Hepatic stellate cell (primary cell): ENCODE data around the gene C12orf56.
"Not testable (repeated sequence)": the region's sequence is repeated elsewhere in the genome, so short reads cannot be mapped to it uniquely, and the experiment has no call there.

Source experiments
- DNase-seq: peaks from one replicate; pipeline ENCODE4 v3.0.0; 2011; ENCODE audit warnings: low spot score

Gene C12orf56

DNA sequence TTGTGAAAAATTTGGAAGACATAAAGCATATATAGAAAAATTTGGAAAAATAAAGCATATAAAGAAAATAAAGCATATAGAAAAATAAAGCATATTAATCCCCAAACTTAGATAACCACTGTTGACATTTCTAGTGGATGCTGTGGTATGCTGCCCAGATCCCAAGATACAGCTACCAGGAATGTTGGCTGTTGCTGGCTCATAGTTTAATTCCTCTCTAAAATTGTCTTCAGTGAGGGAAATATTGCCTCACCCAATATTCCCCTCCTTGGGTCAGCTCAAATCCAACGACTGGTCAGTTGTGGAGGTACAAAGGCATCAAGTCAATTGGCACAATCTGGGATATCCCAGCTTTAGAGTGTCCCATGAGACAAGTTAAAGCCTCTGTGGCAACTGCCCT, 158.4 kb downstream of the C12orf56 start:
- peak; percentile 12 for DNase-seq

DNA sequence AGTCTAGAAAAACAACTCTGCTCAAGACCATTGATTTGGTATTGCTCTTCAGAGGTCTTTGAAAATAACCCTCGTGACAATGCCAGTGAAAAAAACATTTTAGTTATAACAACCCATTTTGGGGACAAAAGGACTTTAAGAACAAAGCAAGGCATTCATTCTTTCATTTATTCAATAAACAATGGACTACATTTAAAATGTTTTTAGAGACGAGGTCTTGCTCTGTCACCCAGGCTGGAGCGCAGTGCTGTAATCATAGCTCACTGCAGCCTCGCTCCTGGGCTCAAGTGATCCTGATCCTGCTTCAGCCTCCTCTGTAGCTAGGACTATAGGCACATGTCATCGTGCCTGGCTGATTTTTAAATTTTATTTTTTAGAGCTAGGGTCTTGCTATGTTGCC, 160.8 kb downstream of the C12orf56 start:
- no peak for DNase-seq

DNA sequence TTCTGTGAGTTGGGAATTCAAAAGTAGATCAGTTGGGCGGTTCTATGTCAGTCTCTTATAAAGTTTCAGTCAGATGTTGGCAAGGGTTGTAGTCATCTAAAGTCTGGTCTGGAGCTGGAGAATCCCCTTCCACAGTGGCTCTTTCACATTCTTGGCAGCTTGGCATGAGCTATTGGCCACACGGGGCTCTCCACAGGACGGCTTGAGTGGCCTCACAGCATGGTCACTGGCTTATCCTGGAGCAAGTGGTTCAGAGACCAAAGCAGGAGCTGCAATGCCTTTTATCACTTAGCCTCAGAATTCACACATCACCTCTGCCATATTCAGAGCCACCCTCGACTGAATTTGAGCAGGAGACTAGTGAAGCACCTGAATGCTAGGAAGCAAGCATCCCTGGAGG, 161.3 kb downstream of the C12orf56 start:
- DNase-seq, result no peak

DNA sequence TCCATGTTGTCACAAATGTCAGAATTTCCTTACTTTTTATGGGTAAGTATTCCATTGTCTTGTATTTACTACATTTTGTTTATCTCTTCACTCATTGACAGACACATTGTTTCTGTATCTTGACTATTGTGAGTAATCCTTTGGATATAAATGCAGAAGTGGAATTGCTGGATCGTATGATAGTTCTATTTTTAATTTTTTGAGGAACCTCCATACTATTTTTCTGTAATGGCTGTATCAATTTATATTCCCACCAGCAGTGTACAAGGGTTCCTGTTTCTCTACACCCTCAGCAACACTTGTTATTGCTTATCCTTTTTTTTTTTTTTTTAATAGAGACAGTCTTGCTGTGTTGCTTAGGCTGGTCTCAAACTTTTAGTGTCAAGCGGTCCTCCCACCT, 164.9 kb downstream of the C12orf56 start:
- no peak for DNase-seq

DNA sequence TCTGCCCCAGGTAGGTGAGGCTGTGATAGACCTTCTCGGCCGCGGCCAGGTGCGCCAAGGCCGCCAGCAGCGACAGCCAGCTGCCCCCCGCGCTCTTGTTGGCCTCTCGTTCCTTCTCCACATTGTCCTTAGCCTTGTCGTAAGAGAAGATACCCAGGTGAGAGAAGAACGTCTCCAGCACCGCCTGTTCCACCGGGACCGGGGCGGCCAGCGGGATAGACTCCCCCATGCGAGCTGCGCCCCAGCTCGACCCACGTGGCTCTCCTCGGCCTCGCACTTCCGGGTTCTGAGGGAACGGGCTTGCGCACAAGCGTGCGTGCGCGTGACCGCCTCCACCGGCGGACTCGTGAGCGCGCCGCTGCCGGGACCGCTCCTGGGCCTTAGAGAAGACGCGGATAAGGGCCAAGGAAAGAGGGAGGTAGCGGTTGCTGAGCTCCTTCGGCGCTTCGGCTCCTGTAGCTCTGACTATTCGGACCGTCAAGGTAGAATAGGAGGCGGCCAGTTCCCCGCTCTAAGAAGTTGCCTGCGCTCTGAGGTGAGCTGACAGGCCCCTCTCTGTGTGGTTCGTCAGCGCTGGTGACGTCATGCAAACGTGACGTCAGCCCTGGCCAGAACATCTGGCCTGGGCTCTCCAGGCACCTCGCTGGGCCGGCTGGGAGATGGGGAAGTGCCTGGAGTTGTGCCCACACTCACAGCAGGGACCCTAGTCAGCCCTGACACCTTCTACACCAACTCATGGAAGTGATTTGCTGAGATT, 168.4 kb downstream of the C12orf56 start, which contains the start of gene KICS2:
Gene KICS2 (minus strand): TSS at position 288 of the 757 bp plus-strand sequence. CDS start 59 bp downstream, at position 229.
- peak; percentile 94 for DNase-seq

DNA sequence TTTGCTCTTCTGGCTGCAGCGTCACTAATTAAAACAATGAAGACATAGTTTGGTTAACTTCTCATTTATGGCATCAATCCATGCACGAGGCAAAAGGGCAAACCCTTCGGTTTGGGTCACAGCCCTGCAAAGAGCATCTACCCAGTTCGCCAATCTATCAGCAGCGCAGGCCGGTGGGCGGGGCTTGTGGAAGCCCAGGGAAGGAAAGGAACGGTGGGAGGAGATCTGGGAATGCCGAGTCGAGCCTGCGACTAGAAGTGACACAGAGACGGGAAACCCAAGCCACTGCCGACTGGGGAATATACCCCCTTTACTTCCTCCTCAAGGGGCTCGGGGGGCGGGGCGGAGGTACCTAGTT, 168.9 kb downstream of the C12orf56 start:
- DNase-seq, result peak; percentile 70

DNA sequence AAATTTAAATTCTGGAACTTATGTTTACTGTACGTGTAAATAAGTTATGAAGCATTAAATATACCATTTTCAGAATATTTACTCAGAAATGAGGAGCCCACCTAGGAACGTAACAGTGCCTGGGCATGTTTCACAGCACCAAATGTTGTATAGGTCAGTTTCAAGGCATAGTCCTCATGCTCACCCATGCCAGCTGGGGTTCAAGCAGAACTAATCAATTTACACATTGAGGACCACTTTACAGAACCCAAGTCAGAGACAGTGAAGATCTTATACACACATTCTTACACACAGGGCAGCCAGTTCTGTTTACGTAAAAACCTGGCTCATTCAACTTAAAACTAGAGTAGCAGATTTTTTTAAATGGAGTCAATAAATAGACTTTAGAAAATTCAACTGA, 170.5 kb downstream of the C12orf56 start:
- DNase-seq, result no peak

DNA sequence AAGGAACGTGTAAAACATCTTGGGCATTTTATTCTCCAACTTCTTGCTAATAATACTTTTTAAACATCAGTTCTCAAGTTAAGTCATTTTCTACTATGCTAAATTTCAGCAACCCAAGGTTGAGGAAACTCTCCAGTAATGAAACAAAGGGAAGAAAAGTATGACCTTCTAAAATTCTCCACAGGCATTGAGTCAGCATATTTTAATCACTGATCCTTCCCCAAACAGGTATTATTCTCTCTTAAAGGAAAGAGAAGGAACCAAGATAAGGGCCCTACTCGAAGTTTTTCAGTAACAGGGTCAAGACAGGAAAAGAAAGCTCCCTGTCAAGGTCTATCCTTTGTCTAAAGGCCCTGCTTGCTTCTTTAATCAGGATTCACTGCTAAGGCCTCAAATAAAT, 171.4 kb downstream of the C12orf56 start:
- no peak for DNase-seq

DNA sequence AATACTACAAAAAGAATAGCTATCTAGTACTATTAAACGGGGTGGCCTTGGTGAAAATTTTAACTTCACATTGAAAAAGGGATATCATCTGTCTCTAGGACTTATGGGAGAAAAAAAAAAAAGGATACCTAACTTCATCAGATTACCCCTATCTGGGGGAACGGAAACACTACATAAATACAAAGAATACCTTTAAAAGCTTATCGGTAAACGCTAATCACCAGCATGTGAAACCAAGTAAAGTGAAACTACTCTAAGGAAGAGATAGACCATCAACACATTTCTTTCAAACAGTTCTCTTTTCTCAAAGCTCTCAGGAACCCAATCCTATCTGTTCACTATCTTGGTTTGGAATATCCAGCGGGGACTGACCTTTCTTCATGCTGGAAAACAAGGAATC, 172.0 kb downstream of the C12orf56 start:
- no peak for DNase-seq

DNA sequence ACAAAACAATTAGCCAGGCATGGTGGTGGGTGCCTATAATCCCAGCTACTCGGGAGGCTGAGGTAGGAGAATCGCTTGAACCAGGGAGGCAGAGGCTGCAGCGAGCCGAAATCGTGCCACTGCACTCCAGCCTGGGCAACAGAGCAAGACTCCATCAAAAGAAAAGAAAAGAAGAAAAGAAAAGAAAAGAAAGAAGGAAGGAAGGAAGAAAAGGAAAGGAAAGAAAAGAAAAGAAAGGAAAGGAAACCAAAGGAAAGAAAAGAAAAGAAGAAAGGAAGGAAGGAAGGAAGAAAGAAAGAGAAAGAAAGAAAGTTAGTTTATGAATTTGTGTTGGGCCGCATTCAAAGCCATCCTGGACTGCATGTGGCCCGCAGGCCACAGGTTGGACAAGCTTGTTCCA, 172.9 kb downstream of the C12orf56 start:
- DNase-seq, result not testable (repeated sequence)

DNA sequence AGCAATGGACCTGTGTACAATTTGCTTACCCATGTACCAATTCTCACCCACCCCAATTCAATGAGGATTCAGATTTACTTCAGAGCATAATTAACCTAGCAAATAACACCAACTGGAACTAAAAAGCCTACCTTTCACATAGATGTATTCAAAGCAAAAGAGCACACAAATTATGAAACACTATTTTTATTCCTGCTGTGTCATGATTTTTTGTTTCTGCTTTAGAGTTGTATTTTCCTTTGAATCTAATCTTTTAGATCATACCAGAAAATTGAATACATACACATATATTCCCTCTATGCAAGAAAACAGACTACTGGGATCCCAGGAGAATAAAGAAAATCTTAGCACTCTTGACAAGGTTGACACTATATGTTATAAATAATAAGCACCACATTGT, 174.3 kb downstream of the C12orf56 start:
- DNase-seq, result no peak
